CD8-positive, alpha-beta memory T cell (primary cell): ENCODE data around the gene SH3BP4. TPM values are rescaled to one million over a fixed set of nuclear protein-coding genes. Genes with fewer than 3 reads are reported as not detected.

Experiments
- CTCF ChIA-PET: fragments of 350-600 bp; sonication (Branson Sonifier 250); formaldehyde crosslinking; loops from one replicate; lab custom pipeline; 2021; ENCODE audit warnings: antibody characterized with exemption; lab: Charles Lee
- POLR2A ChIA-PET: fragments of 350-600 bp; sonication (Branson Sonifier 250); formaldehyde crosslinking; loops from one replicate; lab custom pipeline; 2021; ENCODE audit warnings: antibody characterized with exemption; lab: Charles Lee
- DNase-seq, 5 donors: peaks; one replicate each; pipeline versions ENCODE4 v3.0.0 to v3.0.0-alpha.2; 2020 to 2022; ENCODE audit warnings: mixed read lengths in 1 of 5
- H3K27ac ChIP-seq: one replicate; pipeline ENCODE4 v1.7.0; 2013; ENCODE audit warnings: low read depth, mild to moderate bottlenecking, low read length, moderate library complexity
- H3K27me3 ChIP-seq: 2 replicates; pipeline ENCODE4 v1.7.0; 2013; ENCODE audit warnings: low read length, mild to moderate bottlenecking; ENCODE audit not compliant: insufficient read depth, poor library complexity, severe bottlenecking
- H3K36me3 ChIP-seq: 2 replicates; pipeline ENCODE4 v1.7.0; 2013; ENCODE audit warnings: mild to moderate bottlenecking, low read length, moderate library complexity; ENCODE audit not compliant: insufficient read depth
- H3K4me1 ChIP-seq: 2 replicates; pipeline ENCODE4 v1.7.0; 2013; ENCODE audit warnings: mild to moderate bottlenecking, low read length, moderate library complexity; ENCODE audit not compliant: insufficient read depth
- H3K4me3 ChIP-seq: 2 replicates; pipeline ENCODE4 v1.7.0; 2013; ENCODE audit warnings: mild to moderate bottlenecking, low read length
- H3K9me3 ChIP-seq: 2 replicates; pipeline ENCODE4 v1.7.0; 2013; ENCODE audit warnings: mild to moderate bottlenecking, low read length
- H3K27ac Mint-ChIP-seq, 8 donors: one replicate each; pipeline ENCODE4 v1.8.0; 2020 to 2021; ENCODE audit warnings: mixed read lengths in 8 of 8, mild to moderate bottlenecking in 6 of 8, inconsistent platforms in 3 of 8, moderate library complexity in 3 of 8
- H3K27me3 Mint-ChIP-seq, 2 donors: one replicate each; pipeline ENCODE4 v1.8.0; 2020 to 2021; ENCODE audit warnings: mixed read lengths in 2 of 2, mild to moderate bottlenecking in 1 of 2, moderate library complexity in 1 of 2
- H3K36me3 Mint-ChIP-seq, 3 donors: one replicate each; pipeline ENCODE4 v1.8.0; 2020 to 2021; ENCODE audit warnings: mixed read lengths in 3 of 3, inconsistent platforms in 1 of 3, mild to moderate bottlenecking in 1 of 3
- H3K4me1 Mint-ChIP-seq, 3 donors: one replicate each; pipeline ENCODE4 v1.8.0; 2020 to 2021; ENCODE audit warnings: mixed read lengths in 3 of 3, inconsistent platforms in 1 of 3, mild to moderate bottlenecking in 1 of 3
- H3K4me3 Mint-ChIP-seq, 7 donors: one replicate each; pipeline ENCODE4 v1.8.0; 2020 to 2021; ENCODE audit warnings: mixed read lengths in 7 of 7, mild to moderate bottlenecking in 6 of 7, moderate library complexity in 4 of 7, inconsistent platforms in 2 of 7
- H3K9me3 Mint-ChIP-seq, 5 donors: one replicate each; pipeline ENCODE4 v1.8.0; 2020 to 2022; ENCODE audit warnings: mixed read lengths in 5 of 5, mild to moderate bottlenecking in 3 of 5, moderate library complexity in 2 of 5, inconsistent platforms in 1 of 5
- polyA plus RNA-seq: library from polyadenylated mRNA; unstranded; fragments of 300-500 nt; fragmentation: Illumina TruSeq; gene quantifications from one replicate; pipeline ENCODE4 v1.2.3, GENCODE V29; 2021
- total RNA-seq, 2 experiments: library from RNA; stranded (reverse); gene quantifications; one replicate each; pipeline ENCODE4 v1.2.3, GENCODE V29; 2021

Gene SH3BP4
- total and polyA plus RNA-seq, 3 experiments from 2014 or later = 0.18 TPM; not detected in 2

DNA sequence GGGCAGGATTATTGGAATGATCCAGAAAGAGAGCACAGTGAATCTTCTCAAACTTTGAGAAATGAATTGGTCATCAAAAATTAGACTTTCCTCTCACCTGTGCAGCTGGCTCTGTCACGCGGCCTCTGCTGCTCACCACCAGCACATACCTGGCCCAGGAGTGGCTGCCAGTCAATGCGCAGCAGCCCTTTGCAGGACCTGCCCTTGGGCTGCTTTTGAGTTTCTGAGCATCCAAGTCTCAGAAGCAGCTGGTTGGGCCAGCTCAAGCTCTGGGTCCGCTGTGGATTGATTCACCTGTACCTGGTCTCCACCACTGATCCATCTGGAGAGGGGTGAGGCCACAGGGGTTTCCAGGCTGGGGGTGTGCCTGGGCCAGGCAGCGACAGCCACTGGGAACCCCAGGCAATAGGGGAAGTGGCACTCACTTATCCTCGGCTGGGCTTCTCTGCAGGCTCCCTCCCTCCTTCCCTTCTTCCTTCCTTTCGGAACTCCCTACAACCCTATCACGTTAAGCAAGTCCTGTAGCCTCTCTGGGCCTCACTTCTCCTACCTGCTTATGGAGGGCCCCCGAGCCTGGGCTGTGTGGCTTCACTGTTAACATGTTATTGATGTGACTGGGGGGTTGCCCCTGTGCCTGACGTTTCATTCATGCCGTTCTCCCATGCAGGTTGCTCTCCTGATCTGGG is 48.1 kb downstream of the SH3BP4 start:
- Mint-ChIP-seq H3K9me3 (no peaks in the 10 kb centered on the region), H3K27ac (no peak overlapping the region), H3K4me1 (no peaks in the 10 kb centered on the region), H3K4me3 (no peak overlapping the region), H3K36me3 (no peaks in the 10 kb centered on the region), H3K27me3 (peaks cover 0 to 2% of the 10 kb centered on the region in 2 donors)
- H3K9me3 ChIP-seq = no peaks in the 10 kb centered on the region
- no peaks in the 10 kb centered on the region for H3K36me3 ChIP-seq
- no peaks in the 10 kb centered on the region for H3K4me1 ChIP-seq
- no peak for DNase-seq
- POLR2A ChIA-PET = no interaction called here
- H3K27ac ChIP-seq = no peak overlapping the region
- CTCF ChIA-PET = no interaction called here
- no peak overlapping the region for H3K4me3 ChIP-seq
- H3K27me3 ChIP-seq = no peaks in the 10 kb centered on the region

DNA sequence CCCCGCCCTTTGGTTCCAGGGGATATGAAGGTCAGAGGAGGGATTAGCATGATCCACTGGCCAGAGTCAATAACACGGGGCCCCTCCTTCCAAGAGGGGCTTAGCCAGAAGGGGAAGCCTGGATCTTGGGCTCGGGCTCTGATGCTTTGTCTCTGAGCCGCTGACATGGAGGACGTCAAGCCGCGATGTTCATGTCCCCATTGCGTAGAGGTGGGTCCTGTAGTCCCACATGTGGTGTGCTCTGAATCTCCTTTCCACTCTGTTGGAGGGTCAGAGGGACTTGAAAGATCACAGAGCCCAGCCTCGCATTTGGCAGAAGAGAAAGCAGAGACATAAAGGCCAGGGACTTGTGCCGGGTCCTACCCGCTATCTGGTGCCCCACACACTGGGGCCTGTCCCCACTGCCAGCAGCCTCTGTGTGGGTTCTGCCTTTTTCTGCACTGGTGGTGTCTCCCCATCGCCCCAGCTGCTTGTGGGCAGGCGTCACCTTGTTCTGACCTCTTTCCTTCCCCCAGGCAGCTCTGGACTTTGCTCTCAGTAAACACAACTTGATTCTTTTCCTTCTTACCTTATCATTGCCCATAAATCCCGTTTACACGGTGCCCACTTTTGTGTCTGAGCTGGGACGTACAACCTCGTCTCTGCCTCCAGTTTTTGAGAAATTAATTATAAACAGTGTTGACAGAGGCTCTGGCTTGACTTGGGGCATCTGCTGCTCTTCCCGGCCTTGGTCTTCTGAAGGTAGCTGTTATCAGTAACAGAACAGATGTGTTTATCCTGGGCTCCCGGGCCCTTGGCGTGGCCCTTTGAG is 48.8 kb downstream of the SH3BP4 start:
- ChIA-PET CTCF (no interaction called here), POLR2A (no interaction called here)
- Histone ChIP-seq H3K9me3 (no peaks in the 10 kb centered on the region), H3K27me3 (no peaks in the 10 kb centered on the region), H3K36me3 (no peaks in the 10 kb centered on the region), H3K27ac (no peak overlapping the region), H3K4me1 (no peaks in the 10 kb centered on the region), H3K4me3 (no peak overlapping the region)
- Mint-ChIP-seq H3K9me3 (no peaks in the 10 kb centered on the region), H3K36me3 (no peaks in the 10 kb centered on the region), H3K27me3 (peaks cover 0 to 2% of the 10 kb centered on the region in 2 donors), H3K4me3 (no peak overlapping the region), H3K27ac (no peak overlapping the region), H3K4me1 (no peaks in the 10 kb centered on the region)
- DNase-seq = no peak

DNA sequence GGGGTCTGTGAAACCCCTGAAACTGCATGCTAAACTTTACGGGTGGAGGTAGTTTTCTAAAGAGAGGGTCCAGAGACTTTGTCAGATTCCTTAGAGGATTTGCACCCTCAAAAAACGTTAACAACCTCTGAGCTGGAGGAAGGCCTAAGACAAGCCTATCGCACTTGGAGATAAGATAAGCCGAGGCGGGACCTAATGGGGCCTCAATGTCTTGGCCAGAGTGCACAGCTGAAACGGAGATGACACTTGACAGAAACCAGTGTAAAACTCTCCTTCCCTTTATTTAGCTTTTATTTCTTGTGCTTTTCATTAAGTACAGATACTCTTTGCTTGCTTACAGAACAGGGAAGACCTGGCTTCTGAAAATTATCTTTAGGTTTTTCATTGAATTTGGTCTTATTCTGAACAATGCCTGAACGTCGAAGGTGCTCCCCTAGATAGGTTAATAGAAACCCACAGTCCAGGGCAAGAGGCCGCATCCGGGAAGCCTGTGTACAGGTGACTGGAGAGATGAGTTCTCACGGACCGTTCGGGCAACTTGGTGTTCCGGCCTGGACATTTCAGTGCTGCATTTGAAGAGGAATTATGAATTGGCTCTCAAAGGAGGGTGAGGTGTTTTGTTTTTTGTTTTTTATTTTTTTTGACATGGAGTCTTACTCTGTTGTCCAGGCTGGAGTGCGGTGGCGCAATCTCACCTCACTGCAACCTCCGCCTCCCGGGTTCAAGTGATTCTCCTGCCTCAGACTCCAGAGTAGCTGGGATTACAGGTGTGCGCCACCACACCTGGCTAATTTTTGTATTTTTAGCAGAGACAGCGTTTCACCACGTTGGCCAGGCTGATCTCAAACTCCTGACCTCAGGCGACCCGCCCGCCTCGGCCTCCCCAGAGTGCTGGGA is 49.7 kb downstream of the SH3BP4 start:
- no peaks in the 10 kb centered on the region for H3K9me3 Mint-ChIP-seq
- no peaks in the 10 kb centered on the region for H3K36me3 ChIP-seq
- no peak overlapping the region for H3K4me3 ChIP-seq
- no peaks in the 10 kb centered on the region for H3K36me3 Mint-ChIP-seq
- H3K4me1 ChIP-seq = no peaks in the 10 kb centered on the region
- no peaks in the 10 kb centered on the region for H3K4me1 Mint-ChIP-seq
- CTCF ChIA-PET = no interaction called here
- H3K27ac Mint-ChIP-seq = no peak overlapping the region
- no peak for DNase-seq
- no peak overlapping the region for H3K27ac ChIP-seq
- H3K4me3 Mint-ChIP-seq = no peak overlapping the region
- no peaks in the 10 kb centered on the region for H3K27me3 ChIP-seq
- H3K9me3 ChIP-seq = no peaks in the 10 kb centered on the region
- H3K27me3 Mint-ChIP-seq = no peaks in the 10 kb centered on the region
- POLR2A ChIA-PET = no interaction called here

DNA sequence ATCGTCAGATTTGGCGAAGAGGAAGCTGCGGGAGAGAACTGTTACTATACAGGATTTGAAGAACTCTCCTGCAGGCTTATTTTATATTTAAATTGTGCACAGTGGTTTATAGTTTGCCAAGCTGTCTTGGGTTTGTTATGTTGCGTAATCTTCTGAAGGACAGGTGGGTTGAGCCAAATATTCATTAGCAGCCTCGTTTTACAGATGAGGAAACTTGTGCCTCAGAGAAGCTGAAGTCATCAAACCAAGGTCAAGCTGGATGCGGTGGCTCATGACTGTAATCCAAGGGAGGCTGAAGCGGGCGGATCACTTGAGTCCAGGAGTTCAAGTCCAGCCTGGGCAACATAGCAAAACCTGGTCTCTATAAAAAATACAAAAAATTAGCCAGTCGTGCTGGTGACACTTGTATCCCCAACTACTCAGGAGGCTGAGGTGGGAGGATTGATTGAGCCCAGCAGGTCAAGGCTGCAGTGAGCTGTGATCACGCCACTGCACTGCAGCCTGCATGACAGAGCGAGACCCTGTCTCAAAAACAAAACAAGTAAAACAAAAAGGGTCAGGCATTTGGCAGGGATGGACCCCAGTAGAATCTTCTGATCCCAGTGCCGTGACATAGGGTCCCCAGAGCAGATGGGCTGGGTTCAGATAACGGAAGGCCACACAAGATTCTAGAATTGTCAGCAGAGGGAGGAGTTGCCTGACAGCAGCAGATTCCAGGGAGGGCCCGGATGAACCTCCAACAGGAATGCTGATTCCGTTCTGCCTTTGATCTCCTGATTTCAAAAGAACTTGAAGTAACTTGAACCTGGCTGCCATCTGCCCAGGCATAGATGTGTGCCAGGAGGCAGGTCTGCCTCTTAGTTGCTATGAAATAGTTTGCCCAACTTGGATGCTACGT is 50.6 kb downstream of the SH3BP4 start:
- no peak for DNase-seq
- no peaks in the 10 kb centered on the region for H3K4me1 ChIP-seq
- Mint-ChIP-seq H3K4me1 (no peaks in the 10 kb centered on the region), H3K27ac (no peak overlapping the region), H3K4me3 (no peak overlapping the region), H3K27me3 (no peaks in the 10 kb centered on the region), H3K9me3 (no peaks in the 10 kb centered on the region), H3K36me3 (no peaks in the 10 kb centered on the region)
- no peak overlapping the region for H3K27ac ChIP-seq
- ChIA-PET CTCF (no interaction called here), POLR2A (no interaction called here)
- no peaks in the 10 kb centered on the region for H3K36me3 ChIP-seq
- H3K4me3 ChIP-seq = no peak overlapping the region
- no peaks in the 10 kb centered on the region for H3K27me3 ChIP-seq
- H3K9me3 ChIP-seq = no peaks in the 10 kb centered on the region

DNA sequence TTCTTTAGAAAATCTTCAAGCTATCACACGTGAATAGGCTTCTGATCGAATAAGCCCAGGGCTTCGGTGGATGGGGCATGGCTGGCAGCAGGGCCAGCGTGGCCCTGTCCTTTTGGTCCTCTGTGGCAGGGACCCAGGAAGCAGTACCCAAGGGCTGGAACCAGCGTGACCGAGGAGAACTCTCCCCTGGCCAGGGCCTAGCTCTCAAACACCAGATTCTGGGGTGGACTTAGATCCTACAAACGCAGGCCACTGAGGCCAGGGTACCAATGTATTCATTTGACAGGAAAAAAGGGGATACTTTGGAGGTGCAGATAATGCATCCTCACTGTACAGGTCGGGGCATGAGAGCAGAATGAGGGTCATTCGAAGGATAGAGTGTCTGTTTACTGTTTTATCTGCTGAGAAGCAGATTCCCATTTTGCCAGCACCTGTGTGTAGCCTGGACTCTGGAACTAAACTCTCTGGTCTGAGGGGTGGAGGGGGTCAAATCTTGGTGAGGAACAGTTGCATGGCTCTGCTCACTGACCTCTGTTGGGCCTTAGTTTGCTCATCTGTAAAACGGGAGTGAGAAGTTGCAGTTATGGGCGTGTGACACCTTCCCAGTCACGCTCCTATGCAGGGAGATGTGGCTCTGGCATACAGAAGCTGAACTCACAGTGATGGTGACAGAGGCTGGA is 51.4 kb downstream of the SH3BP4 start:
- no peak overlapping the region for H3K4me3 Mint-ChIP-seq
- no peaks in the 10 kb centered on the region for H3K36me3 Mint-ChIP-seq
- ChIA-PET CTCF (no interaction called here), POLR2A (no interaction called here)
- Histone ChIP-seq H3K4me1 (no peaks in the 10 kb centered on the region), H3K27ac (no peak overlapping the region), H3K4me3 (no peak overlapping the region), H3K9me3 (no peaks in the 10 kb centered on the region), H3K27me3 (no peaks in the 10 kb centered on the region), H3K36me3 (no peaks in the 10 kb centered on the region)
- no peak for DNase-seq
- H3K9me3 Mint-ChIP-seq = no peaks in the 10 kb centered on the region
- H3K27ac Mint-ChIP-seq = no peak overlapping the region
- H3K27me3 Mint-ChIP-seq = no peaks in the 10 kb centered on the region
- no peaks in the 10 kb centered on the region for H3K4me1 Mint-ChIP-seq

DNA sequence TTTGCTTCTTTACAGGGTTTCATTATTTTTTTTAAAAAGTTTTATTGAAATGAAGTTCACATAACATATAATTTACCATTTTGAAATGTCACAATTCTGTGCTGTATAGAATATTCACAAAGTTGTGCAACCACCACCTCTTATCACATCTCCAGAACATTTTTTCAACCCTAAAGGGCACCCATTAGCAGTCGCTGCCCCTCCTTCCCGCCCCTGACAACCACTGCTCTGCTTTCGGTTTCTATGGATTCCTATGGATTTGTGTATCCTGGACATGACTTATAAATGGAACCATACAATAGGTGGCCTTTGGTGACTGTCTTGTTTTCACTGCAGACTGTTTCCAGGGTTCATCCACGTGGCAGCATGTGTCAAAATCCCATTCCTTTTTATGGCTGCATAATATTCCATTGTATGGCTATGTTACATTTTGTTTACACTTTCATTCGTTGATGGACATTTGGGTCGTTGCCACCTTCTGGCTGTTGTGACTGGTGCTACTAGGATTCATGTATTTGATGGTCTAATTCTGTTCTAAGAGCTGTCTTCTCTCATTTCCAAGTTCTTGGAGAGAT is 52.6 kb downstream of the SH3BP4 start:
- no peaks in the 10 kb centered on the region for H3K4me1 Mint-ChIP-seq
- no peak for DNase-seq
- Histone ChIP-seq H3K27ac (no peak overlapping the region), H3K4me1 (no peaks in the 10 kb centered on the region), H3K27me3 (no peaks in the 10 kb centered on the region), H3K9me3 (no peaks in the 10 kb centered on the region), H3K4me3 (no peak overlapping the region), H3K36me3 (no peaks in the 10 kb centered on the region)
- H3K27ac Mint-ChIP-seq = no peak overlapping the region
- no peaks in the 10 kb centered on the region for H3K36me3 Mint-ChIP-seq
- no peaks in the 10 kb centered on the region for H3K27me3 Mint-ChIP-seq
- ChIA-PET CTCF (no interaction called here), POLR2A (no interaction called here)
- H3K9me3 Mint-ChIP-seq = no peaks in the 10 kb centered on the region
- H3K4me3 Mint-ChIP-seq = no peak overlapping the region

DNA sequence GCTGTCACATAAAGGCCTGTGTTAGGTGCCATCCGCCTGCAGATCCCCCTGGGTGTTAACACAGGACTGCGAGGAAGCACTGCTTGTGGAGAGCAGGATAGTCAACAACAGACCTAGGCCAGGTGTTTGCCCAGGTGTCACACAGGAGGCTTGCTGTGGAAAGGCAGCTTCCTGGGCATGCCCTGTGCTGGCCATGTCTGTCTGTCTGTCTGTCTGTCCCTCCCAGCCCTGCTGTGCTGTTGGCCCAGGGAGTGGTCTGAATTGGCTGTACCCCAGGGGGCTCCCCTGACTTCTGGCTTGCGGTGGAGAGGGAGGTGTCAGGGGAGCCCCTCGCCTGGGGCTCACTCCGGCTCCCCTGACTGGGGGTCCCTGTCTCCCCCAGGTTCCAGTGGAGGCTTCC is 53.2 kb downstream of the SH3BP4 start:
- CTCF ChIA-PET = no interaction called here

More for the DNA sequence above, 53.2 kb downstream of the SH3BP4 start:
- Mint-ChIP-seq H3K4me1 (no peaks in the 10 kb centered on the region), H3K4me3 (no peak overlapping the region), H3K36me3 (no peaks in the 10 kb centered on the region), H3K27me3 (no peaks in the 10 kb centered on the region), H3K27ac (no peak overlapping the region), H3K9me3 (no peaks in the 10 kb centered on the region)
- Histone ChIP-seq H3K4me1 (no peaks in the 10 kb centered on the region), H3K9me3 (no peaks in the 10 kb centered on the region), H3K36me3 (no peaks in the 10 kb centered on the region), H3K4me3 (no peak overlapping the region), H3K27me3 (no peaks in the 10 kb centered on the region), H3K27ac (no peak overlapping the region)
- POLR2A ChIA-PET = no interaction called here
- DNase-seq = no peak
